GM18907 (cell line): ENCODE measurements around the gene WNT5B.
"Not testable (repeated sequence)": the region's sequence is repeated elsewhere in the genome, so short reads cannot be mapped to it uniquely, and the experiment has no call there.

ENCODE experiments used
- ATAC-seq: cut with Tn5 transposase; IDR thresholded peaks from one replicate; pipeline ENCODE4 v1.9.1; 2021; ENCODE audit warnings: mild to moderate bottlenecking, moderate library complexity; ENCODE audit not compliant: unreplicated experiment

The WNT5B gene

DNA sequence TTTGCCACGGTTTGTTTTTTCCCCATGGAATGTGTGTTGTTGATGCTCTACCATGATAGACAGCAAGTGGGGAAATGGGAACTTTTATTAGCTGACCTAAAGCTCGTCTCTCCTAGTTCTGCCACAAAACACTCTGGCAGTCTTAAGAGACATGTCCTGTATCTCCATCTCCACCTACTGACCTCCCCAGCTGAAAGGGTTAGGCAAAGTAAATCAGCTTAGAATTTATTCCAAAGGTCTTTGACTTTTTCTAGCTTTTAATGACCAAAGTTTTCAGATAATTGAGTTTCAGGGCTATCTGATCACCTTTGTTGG is 52.4 kb downstream of the WNT5B start:
- ATAC-seq = no peak

DNA sequence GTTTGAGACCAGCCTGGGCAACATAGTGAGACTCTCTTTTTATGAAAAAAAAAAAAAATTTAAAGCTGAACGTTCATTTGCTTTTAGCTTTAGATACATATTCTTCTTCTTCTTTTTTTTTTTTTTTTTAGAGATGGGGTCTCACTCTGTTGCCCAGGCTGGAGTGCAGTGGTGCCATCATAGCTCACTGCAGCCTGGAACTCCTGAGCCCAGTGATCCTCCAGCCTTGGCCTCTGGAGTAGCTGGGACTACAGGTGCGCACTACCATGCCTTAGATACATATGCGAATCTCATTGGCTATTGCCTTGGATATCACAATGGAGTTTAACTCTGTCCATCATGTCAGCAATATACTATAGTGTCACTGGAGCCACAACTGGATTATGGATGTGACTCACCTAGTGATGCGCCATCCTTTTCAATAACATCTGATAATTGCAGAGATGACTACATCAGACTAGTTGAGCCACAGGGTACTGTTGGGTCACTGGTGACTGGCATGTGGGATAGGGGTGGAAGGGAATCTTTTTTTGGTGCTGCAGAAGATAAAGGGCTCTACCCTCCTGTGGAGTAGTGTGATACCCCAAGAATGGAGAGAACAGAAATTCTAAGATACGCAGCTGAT is 59.2 kb downstream of the WNT5B start:
- no peak for ATAC-seq

DNA sequence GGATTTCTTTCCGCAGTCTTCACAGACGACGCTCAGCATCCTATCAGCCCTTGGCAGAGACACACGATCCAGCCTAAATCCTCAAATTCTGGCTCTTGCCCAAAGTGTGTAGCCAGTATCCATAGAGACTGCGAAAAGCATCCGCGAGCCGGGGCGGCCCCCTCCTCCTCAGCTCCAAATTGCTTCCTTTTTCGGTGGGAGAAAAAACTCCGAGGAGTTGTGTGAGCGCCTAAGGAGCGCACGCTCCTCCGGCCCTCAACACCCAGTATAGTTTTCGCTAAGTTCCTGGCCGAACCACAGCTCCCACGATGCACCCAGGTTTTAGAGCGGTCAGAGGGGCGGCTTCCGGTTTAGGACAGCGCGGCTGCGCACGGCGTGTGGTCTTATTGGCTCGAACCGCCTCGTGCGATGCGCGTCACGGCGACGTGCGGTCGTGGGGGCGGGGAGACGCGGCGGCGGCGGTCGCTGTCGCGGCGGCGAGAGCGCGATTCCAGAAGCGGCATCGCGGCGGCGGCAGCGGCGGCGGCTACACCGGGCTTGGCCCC is 61.6 kb downstream of the WNT5B start, which contains the start of gene ADIPOR2:
Gene ADIPOR2, plus strand, starts transcription at position 493 of the 545 bp plus-strand sequence. CDS start 63,274 bp downstream, outside the sequence.
- ATAC-seq = peak; percentile 93

DNA sequence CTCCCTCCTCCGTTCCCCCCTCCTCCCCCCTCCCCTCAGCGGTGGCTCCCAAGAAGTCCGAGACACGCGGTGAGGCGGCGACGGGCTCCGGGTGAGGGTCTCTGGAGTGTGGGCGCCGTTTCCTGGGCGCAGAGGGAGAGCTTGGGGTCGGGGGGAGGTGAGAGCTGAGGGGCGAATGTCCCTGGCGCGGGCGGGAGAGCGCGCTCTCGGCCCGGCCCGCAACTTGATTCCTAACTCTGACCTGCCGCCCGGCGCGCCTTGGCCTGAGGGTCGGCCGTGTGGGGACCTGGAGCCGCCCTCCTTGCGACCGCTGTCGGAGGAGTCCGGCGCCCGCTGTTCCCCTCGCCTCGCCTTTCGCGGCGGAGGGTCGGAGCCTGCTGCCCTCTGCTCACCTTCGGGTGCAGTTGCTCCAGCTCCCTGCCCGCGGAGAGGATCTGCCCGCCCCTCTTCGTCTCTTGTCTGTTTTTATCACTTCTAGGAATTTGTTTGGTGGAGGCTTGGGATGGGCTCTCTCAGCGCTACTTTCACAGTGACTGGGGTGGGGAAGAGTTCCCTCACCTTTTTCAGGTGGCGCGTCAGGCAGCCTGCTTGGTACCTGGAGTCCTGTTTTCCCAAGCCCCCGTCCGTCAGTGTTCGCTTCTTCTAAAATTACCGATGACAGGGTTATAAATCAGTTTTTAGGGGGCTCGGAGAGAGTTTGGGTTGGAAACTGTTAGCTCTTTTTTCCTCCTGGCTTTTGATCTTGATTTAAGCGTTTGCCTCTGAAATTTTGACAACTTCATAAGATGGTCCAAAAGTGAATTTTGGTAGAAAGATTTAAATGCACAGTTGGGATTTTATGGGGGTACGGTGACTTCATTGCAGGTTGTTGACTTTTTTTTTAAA is 62.3 kb downstream of the WNT5B start:
- ATAC-seq = peak; percentile 37

GRCh38 chr12:1692226-1692625 is 63.2 kb downstream of the WNT5B start:
- ATAC-seq = no peak

DNA sequence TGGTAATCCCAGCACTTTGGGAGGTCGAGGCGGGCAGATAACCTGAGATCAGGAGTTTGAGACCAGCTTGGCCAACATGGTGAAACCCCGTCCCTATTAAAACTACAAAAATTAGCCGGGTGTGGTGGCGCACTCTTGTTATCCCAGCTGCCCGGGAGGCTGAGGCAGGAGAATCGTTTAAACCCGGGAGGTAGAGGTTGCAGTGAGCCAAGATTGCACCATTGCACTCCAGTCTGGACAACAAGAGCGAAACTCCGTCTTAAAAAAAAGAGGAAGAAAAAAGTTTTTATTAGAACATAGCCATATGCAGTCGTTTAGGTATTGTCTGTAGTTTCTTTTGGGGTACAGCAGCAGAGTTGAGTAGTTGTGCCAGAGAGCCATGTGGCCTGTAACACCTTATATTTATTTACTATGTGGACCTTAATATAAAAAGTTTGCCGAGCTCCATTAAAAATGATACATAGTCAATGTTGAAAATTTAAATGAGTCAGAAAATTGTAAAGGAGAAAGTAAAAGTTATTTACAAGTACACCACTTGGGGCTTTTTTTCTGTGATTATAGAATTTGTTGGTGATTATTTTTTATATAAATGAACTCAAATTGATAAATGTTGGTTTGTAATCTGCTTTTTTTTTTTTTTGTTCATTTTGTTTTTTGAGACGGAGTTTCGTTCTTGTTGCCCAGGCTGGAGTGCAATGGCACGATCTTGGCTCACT is 64.0 kb downstream of the WNT5B start:
- no peak for ATAC-seq

DNA sequence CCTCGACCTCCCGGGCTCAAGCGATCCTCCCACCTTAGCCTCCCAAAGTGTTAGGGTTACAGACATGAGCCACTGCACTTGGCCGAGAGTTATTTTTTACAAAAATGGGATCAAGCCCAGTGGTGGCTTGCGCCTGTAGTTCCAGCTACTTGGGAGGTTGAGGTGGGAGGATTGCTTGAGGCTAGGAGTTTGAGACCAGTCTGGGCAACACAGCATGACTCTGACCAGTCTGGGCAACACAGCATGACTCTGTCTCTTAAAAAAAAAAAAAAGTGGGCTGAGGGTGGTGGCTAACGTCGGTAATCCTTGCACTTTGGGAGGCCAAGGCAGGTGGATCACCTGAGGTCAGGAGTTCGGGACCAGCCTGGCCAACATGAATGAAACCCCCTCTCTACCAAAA is 66.1 kb downstream of the WNT5B start:
- ATAC-seq = not testable (repeated sequence)

GRCh38 chr12:1695886-1696670 is 67.0 kb downstream of the WNT5B start:
- no peak for ATAC-seq

GRCh38 chr12:1696800-1697199 is 67.8 kb downstream of the WNT5B start:
- no peak for ATAC-seq
